Fibroblast of skin of left biceps (primary cell): ENCODE results near the gene MOB3B.

Source experiments
- DNase-seq, 2 experiments: peaks; one replicate each; pipeline ENCODE4 v3.0.0-alpha.2; 2013; ENCODE audit warnings: low read depth in 2 of 2

MOB3B gene

DNA sequence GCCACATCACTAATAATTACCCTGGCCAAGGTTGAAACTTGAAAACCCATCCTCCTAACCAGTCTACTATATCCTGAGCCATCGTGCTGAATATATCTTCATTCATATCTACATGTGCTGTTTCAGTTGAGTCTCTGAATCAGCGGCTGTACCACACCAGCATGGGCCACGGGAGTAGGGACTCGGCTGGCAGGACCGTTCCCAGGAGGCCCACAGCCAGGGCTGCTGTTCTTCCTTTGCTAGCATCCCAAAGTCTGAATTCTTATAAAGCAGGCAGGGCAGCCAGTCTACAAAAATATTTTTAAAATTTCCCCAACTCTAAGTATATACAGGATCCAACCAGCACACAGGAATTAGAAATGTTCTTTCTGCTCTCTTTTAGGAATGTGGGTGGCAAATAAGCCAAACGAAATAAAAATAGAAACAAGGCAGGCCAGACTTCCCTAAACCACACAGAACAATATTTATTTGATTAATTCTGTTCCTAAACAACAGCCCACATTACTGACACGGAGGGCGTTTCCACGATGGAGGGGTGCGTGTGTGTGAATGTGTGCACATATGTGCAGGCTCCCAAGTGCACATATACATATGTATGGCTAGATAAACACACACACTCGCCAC, 189.8 kb downstream of the MOB3B start:
- DNase-seq: no peak

DNA sequence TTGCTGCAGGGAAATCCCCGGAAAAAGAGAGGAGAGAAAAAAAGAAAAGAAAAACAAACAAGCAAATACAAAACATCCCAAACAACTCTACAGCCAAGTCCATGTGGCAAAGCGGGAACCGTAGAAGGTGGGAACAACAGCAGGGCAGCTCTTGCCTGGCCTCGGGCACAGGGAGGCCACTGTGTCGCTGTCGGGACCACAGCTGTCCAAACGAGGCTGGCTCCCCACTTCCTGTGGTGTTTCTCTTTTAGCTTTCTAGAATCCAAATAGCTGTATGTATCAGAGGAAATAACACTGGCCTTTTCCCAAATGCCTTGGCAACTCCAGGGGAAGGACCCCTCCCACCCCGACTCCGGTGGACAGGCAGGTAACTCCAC, 191.1 kb downstream of the MOB3B start:
- no peak for DNase-seq

DNA sequence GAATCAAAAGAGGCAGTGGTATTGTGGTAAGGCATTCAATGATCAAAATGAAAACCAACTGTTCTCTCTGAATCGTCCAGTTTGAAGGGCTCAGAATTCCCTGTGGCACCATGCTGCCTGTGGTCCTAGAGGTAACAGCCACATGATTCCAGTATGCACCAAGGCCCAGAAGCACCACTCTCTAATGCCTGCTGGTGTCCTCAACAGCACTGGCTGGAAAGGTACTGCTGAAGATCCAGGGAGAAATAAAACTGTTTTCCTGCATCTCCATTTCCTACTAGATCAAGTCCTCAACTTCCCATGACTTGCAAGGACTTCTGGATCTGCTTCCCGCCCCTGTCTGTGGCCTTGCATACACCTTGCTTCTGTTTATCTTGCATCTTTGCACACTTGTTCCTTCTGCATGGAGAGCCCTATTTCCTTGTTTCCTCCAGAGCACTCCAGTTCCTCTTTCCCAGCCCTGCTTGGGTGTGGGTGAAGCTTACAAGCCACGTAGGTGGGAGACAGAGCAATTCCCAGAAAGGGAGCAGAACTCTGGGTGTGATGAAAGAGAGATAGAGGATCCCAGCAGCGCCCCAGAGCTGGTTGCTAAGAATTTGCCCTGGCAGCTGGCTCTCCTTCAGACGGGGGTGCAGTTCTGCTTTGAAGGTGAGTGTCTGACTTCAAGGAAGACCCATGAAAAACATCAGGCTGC, 191.6 kb downstream of the MOB3B start:
- DNase-seq: no peak

DNA sequence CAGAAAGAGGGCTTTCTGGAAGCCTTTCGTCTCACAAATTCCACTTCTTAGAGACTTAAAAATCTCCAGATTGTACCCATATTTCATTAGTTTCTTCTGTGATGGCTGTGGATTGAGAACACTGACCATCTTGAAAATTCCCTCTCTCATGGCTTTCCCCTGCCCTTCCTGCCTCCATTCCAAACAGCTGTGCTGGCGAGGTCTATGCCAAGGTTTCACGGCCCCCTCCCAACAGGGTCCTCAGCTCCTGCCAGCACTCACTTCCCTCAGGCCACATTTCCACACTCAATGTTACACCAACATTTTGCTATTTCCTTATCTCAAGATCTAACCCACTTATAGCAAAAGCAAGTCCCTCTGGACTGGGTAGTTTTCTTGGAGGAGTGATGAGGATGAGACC, 192.4 kb downstream of the MOB3B start:
- DNase-seq: no peak

DNA sequence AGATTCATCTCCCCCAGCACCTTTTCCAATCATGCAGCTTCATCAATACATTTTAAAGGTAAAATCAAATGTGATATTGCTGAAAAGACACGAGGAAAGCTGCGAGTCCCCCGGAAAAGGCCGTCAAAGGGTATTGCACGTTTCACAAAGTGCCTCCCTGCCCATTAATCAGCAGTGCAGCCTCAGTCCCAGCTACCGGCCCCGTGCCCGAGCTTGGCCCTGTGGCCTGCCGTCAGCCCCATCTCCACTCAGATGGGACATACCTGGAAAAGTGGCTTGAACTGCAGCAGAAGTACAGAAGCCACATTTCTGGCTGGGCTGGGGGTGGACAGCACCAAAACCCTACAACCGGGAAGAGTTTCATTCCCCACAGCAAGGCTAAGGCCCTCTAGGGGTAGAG, 192.8 kb downstream of the MOB3B start:
- DNase-seq: no peak

DNA sequence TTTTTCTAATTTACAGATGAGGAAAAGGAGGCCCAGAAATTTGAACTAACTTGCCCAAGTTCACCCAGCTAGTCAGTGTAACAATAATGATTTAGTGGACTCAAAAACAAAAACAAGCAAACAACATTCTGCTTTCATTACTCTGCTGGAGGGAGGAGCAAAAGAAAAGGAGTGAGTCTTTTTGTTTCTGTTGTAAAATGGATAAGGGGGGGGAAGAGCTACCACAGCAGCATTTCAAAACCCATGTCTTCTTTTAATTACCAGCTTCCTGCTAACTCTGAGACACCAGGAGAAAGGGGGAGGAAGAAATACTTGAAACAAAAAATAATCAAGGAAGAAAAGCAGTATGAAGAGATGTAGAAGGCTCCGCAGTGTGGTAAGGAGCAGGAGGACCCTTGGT, 193.5 kb downstream of the MOB3B start:
- no peak for DNase-seq

DNA sequence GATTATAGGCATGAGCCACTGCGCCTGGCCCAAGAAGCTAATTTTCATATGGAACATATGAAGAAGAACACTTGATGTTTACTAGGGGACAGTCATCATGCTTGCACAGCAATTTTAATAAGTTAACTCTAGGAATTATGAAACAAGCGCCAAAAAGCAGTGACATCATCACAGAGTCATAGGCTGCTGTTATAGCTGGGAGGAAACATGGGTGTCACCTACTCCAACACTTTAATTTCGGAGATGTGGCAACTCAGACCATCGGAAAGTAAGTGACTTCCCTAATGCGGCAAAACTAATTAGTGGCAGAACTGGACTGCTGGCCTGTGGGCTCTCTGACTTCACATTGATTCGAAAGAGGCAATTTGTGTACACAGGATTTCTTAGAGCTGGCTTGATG, 194.5 kb downstream of the MOB3B start:
- DNase-seq: no peak

DNA sequence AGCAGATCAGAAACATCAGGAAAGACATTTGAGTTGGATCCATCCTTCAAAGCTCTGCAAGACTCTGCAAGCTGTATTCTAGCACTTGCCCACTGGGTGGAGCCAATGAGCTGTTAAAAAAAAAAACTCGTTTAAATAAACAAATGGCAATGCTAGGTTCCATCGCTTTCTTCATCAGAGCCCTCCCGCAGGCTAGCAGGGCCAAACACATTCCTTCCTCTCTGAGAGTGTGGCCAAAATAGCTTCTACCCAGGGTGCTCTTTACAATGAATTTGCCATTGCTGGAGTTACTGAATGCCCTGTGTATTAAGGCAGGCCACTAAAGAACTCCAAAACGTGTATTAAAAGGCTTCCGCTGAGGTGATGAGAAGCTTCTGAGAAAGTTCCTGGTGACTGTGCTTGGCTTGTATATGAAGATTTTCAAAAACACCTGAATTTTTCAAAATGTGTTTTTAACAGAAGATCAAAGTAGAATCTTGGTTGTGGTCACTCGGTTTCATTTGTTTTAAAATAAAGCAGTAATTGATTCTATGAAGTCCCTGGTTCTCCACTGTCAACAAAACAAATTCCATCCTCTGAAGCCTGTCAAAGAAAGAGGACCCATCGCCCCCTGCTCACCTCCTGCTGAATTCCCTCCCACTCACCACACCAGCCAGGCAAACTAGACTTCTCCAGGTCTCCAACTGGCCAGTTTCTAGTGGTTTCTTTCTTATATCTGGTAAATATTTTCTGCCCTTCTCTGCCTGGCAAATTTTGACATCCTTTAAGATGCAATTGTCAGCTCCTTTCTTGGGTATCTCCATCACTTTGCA, 196.2 kb downstream of the MOB3B start:
- peak; percentile 42 to 47 for DNase-seq

DNA sequence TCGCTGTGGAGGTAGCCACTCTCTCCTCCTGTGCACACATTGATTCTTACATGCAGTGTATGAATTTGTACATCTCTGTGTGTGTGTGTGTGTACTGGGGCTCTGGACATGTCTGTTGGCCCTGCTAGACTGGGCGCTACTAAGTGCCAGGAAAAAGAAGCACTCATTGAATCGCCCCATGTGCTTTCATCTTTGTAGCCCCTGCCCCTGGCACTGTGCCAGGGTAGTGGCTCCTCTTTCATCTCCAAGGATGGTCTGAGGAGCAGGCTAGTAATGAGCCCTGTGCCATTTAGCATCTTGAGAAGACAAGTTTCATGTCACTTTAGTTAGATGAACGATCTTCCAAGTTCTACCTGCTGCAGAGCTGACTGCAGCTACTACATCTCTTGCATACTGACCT, 198.2 kb downstream of the MOB3B start:
- no peak for DNase-seq

DNA sequence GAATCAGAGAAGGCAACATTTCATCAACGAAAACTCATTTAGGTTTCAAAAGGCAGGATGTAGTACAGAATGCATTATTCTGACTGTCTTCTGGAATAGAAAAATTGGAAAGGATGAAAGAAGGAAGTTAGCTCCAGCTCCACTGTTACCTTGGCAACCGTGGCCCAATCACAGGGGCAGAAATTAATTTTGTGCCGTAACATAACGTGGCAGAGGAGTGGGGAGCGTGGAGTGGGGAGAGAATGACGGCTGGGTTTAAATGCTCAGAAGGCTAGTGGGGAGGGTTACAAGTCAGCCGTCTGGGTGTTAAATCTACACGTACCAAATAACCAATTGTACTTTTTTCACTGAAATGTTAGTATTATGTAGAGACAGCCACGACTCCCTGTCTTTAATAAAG, 200.3 kb downstream of the MOB3B start:
- no peak for DNase-seq

DNA sequence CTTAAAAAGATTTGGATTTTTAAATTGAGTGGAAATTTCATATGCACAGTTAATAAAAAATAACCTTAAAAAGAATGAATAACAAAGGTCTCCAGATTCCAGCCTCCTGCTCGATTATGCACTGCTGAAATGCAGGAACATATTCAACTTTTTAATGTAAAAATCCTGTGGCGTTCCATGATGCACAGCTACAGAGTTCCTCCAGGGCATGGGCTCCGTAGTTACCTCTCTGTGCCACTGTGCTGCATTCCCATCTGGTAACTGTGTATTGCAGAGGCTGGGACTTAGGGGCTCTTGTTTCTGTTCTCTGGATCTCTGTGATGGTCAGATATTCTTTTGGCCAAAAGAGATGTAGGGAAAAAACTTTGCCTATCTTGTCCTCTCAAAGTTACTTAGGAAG, 201.1 kb downstream of the MOB3B start:
- no peak for DNase-seq

DNA sequence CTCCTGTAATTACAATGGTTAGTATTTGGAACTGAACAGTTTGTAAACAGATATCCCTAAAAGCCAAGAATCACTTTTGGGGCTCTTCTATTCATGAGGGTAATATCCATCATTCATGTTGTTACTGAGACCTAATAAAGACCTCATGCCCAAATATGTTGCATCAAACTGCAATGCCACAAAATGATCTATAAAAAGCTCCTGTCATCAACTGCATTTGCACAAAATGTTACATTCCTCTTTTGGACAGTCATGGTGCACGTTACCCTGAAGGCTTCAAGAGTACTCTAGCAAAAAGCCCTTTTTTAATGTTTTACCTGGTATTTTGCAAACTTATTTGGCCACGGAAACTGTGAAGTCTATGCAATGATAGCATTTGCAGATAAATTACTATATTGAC, 218.4 kb downstream of the MOB3B start:
- no peak for DNase-seq

DNA sequence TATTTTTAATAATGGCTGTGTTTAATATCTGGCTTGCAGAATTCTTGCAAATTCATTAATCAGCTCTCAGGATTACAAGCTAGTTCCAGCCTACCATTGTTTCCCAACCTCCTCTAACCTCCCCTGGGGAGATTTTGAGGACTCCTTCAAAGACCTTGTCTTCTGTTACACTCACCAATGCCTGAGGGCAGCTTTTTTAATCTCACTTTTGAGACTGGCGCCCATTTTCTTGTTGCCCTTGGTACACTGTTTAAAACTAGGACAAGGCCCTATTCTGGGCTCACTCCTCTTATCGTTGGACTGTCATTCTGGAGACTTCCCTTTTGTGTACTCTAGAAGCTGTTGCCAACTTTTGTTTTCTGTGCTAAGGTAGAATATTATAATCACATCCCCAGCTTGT, 219.0 kb downstream of the MOB3B start:
- DNase-seq: no peak

DNA sequence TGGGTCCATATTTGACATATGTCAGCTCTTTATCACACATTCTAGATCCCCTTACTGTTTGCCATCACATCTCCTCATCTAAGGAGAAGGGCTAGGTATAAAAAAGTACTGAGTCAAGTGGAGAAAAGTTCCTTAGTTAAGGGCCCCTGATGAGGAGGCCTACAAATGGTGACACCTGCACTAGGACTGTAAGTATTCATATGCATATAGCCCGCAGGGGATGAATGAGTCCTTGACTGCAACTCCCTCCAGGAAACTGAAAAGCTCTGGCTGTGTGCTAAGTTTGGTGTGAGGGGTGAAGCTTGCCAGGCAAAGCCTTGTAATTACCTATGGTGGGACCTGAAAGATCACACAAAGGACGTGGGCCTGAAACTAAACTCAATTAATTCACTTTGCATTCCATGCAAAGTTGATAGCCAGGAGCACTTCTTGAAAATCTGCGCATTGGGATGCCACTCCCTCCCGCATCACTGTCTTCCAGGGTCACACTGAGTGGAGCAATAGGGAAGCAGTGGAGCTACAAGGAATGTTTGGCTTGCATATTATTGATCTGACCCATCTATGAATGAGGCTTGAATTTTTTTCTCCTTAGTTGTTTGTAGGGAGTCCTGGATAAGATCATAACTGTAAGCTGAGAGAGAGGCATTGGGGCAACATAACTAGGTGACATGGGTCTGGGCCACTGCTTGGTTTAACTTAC, 220.8 kb downstream of the MOB3B start:
- no peak for DNase-seq

DNA sequence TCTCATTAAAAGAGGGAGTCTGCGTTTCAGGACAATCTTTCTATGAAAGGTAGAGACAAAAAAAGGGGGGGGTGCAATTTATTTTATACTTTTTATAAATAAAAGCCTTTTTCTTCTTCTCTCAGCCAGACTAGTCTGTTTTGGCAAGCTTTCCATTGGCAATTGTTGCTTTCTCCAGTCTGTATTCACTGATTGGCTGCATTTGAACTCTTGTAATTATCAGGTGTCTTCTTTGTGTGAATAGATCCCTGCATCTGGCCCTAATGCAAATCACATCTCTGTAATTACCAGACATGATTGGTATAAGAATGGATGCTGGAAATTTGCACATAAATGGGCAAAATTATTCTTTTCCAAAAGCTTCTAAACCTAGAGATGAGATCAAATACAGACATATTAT, 225.1 kb downstream of the MOB3B start:
- DNase-seq: no peak

DNA sequence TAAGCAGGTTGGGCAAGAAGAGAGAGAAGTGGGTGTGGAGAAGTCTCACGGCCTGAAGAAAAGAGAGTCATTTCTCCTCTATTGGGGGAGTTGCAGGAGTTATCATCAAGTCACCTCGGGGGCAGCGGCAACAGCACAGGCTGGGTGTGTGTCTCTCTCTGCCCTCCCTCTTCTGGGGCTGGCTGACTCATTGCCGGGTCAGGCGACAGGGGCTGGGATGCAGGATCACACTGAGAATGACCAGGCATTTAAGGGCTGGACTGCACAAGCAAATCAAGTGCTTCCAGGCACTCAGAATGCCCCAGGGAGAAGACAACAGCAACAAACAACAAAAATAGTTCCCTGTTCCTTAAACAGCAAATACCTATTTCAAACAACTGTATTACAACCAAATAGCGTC, 226.4 kb downstream of the MOB3B start:
- no peak for DNase-seq

DNA sequence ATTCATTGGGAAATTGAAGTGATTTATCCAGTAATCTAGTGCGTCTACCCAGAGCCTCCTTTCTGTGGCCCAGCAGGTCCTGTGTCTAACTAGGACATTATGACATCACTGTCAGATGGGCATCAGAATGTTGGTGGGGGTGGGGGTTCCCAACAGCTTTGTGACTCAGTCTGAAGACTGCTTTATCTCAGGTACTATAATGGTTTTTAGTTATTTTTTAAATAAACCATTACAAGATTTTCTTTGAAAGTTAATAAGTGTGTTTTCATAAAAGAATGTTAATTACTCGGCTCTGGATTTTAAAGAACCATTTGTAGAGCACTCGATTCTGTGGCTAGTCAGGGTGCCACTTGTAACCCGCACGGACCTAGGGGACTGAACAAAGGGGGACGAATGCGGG, 232.6 kb downstream of the MOB3B start, which contains the start of gene EQTN:
Gene EQTN (minus strand): TSS at position 101 of the 400 bp plus-strand sequence. CDS start 95 bp downstream, at position 6.
- DNase-seq: no peak

DNA sequence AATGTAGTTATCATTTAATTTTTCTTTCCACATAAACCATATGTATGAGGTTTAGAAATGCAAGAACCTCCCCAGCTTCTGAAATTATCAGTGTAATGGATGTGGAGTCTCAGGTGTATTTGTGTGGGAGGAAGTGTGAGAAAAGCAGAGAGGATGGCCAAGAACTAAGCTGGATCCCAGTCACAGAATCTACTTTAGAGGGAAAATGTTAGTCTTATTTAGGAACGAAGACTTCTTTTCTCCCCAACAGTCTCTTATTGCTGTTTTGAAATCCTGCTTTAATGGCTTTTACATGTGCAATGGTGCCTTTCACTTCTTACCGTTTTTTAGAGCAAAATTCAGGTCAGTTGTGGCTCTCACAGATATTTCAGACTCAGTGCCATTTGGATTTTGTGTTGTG, 235.6 kb downstream of the MOB3B start:
- no peak for DNase-seq

DNA sequence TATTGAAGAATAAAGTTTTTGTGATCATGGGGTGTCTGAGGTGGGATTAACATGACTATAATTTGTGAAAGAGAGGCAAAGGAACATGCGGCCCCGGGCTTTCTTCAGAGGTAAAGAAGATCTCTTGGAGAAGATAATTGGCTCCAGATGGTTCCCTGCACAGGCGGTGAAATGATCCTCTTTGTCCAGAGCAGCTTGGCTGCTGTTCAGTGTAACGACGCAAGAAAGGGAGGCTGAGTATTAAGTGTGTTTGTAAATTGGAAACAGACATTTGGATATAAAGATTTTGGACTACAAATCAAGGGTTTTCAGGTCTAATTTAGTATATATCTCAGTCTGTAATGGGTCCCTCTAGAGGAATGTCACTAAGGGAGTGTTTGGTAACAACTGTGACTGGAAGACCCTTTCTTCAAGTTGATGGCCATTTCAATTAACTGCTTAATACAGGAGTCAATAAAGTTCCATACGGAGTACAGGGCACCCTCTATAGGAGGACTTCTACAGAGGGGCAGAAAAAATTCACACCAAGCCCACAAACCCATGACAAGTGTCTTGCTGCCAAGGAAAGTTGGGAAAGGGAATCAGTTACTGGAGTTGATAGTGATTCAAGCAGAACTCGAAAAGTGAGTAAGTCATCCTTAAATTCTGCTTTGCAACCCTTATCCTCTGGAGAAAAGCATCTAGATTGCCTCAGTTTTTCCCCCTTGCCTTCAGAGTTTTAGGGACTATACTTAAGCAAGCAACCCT, 236.8 kb downstream of the MOB3B start:
- peak; percentile 72 to 78 for DNase-seq

DNA sequence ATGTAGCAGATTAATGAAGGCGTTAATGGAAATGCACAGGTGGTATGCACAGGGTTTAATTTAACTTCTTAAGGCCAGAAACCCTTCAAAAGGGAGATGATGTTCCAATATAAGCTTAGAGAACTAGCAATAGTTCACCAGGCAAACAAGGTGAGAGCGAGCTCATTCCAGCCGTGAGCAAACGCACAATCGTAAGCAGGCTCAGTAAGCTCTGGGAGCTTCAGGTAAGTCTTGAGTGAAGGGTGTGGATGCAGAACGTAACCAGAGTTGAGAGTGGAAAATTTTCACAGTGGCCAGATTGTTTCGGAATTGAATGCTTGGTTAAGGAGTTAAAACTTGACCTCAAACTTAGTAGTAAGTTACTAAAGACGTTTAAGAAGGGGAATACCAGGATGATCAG, 238.3 kb downstream of the MOB3B start:
- DNase-seq: no peak

DNA sequence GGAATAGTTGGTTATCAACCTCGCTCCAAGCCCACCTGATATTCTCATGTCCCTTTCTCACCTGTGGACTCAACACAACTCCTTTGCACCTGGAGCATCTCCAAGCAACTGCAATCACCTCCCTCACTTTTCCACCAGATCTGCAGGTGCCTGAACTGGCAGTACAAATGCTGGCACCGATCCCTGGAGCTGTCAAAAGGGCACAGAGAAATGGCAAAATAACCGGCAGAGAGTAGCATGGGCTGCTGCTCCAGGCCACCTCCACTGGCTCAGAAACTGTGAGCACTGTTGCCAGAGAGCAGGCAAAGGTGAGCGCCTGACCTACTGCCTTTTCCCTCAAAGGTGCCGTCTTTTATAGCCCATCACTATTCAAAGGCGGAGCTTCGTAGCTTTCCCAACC, 247.3 kb downstream of the MOB3B start:
- DNase-seq: no peak

DNA sequence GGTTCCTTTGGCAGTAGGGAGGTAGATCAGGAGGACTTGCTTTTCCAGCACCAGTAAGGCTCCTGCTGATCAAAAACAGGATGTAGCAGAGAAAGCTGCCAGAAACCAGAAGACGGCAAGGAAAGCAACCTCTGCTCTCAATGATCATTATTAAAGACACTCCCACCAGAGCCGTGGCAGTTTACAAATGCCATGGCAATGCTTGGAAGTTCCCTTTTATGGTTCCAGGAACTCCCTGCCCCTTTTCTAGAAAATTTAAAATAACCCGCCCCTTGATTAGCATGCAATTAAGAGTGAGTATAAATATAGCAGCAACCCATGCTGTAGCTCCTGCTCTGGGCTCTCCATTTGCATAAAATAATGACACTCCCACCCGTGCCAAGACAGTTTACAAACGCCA, 248.8 kb downstream of the MOB3B start:
- no peak for DNase-seq
